ENCODE data around the gene PRLR.
"Not testable (repeated sequence)": the region's sequence is repeated elsewhere in the genome, so short reads cannot be mapped to it uniquely, and the experiment has no call there.

PRLR gene

GRCh38 chr5:35120715-35121114, 109.6 kb downstream of the PRLR start:
- no peak overlapping the region for H3K4me3 ChIP-seq (ENCODE audit: low read depth in 1 of 5, low read length in 5 of 5)
- H3K27ac ChIP-seq (ENCODE audit: low read depth, low read length): no peak overlapping the region
- H3K9me3 ChIP-seq (ENCODE audit: control insufficient read depth in 5 of 5, low read length in 5 of 5): no peaks in the 10 kb centered on the region
- H3K36me3 ChIP-seq (ENCODE audit: control insufficient read depth in 5 of 5, insufficient read depth in 5 of 5, low read length in 5 of 5): no peaks in the 10 kb centered on the region
- no peak overlapping the region for H3K9ac ChIP-seq (ENCODE audit: low read length in 5 of 5)
- no peaks in the 10 kb centered on the region for H3K4me1 ChIP-seq (ENCODE audit: control insufficient read depth in 5 of 5, insufficient read depth in 5 of 5, low read length in 5 of 5)
- H3K27me3 ChIP-seq (ENCODE audit: control insufficient read depth in 5 of 5, insufficient read depth in 4 of 5, low read length in 5 of 5): no peaks in the 10 kb centered on the region

GRCh38 chr5:35117967-35118366, 112.3 kb downstream of the PRLR start:
- Histone ChIP-seq H3K36me3 (ENCODE audit: control insufficient read depth in 5 of 5, insufficient read depth in 5 of 5, low read length in 5 of 5) (no peaks in the 10 kb centered on the region), H3K4me3 (ENCODE audit: low read depth in 1 of 5, low read length in 5 of 5) (no peak overlapping the region), H3K4me1 (ENCODE audit: control insufficient read depth in 5 of 5, insufficient read depth in 5 of 5, low read length in 5 of 5) (no peaks in the 10 kb centered on the region), H3K27me3 (ENCODE audit: control insufficient read depth in 5 of 5, insufficient read depth in 4 of 5, low read length in 5 of 5) (no peaks in the 10 kb centered on the region), H3K9ac (ENCODE audit: low read length in 5 of 5) (no peak overlapping the region), H3K9me3 (ENCODE audit: control insufficient read depth in 5 of 5, low read length in 5 of 5) (no peaks in the 10 kb centered on the region), H3K27ac (ENCODE audit: low read depth, low read length) (no peak overlapping the region)

- no peak overlapping the region for H3K9ac ChIP-seq (ENCODE audit: low read length in 5 of 5)
- no peak overlapping the region for H3K27ac ChIP-seq (ENCODE audit: low read depth, low read length)
Measured at GRCh38 chr5:35115920-35116319, 114.4 kb downstream of the PRLR start.

GRCh38 chr5:35114698-35115097, 115.6 kb downstream of the PRLR start:
- H3K4me3 ChIP-seq (ENCODE audit: low read depth in 1 of 5, low read length in 5 of 5): no peak overlapping the region
- H3K27me3 ChIP-seq (ENCODE audit: control insufficient read depth in 5 of 5, insufficient read depth in 4 of 5, low read length in 5 of 5): no peaks in the 10 kb centered on the region
- H3K9ac ChIP-seq (ENCODE audit: low read length in 5 of 5): no peak overlapping the region
- no peaks in the 10 kb centered on the region for H3K9me3 ChIP-seq (ENCODE audit: control insufficient read depth in 5 of 5, low read length in 5 of 5)
- H3K36me3 ChIP-seq (ENCODE audit: control insufficient read depth in 5 of 5, insufficient read depth in 5 of 5, low read length in 5 of 5): no peaks in the 10 kb centered on the region
- no peak overlapping the region for H3K27ac ChIP-seq (ENCODE audit: low read depth, low read length)
- H3K4me1 ChIP-seq (ENCODE audit: control insufficient read depth in 5 of 5, insufficient read depth in 5 of 5, low read length in 5 of 5): no peaks in the 10 kb centered on the region

More at GRCh38 chr5:35115920-35116319, 114.4 kb downstream of the PRLR start:
- Histone ChIP-seq H3K4me3 (ENCODE audit: low read depth in 1 of 5, low read length in 5 of 5) (no peak overlapping the region), H3K27me3 (ENCODE audit: control insufficient read depth in 5 of 5, insufficient read depth in 4 of 5, low read length in 5 of 5) (no peaks in the 10 kb centered on the region), H3K36me3 (ENCODE audit: control insufficient read depth in 5 of 5, insufficient read depth in 5 of 5, low read length in 5 of 5) (no peaks in the 10 kb centered on the region), H3K4me1 (ENCODE audit: control insufficient read depth in 5 of 5, insufficient read depth in 5 of 5, low read length in 5 of 5) (no peaks in the 10 kb centered on the region), H3K9me3 (ENCODE audit: control insufficient read depth in 5 of 5, low read length in 5 of 5) (no peaks in the 10 kb centered on the region)

GRCh38 chr5:35112300-35112699, 118.0 kb downstream of the PRLR start:
- Histone ChIP-seq H3K4me1 (ENCODE audit: control insufficient read depth in 5 of 5, insufficient read depth in 5 of 5, low read length in 5 of 5) (no peaks in the 10 kb centered on the region), H3K27ac (ENCODE audit: low read depth, low read length) (no peak overlapping the region), H3K9me3 (ENCODE audit: control insufficient read depth in 5 of 5, low read length in 5 of 5) (no peaks in the 10 kb centered on the region), H3K4me3 (ENCODE audit: low read depth in 1 of 5, low read length in 5 of 5) (no peak overlapping the region), H3K27me3 (ENCODE audit: control insufficient read depth in 5 of 5, insufficient read depth in 4 of 5, low read length in 5 of 5) (no peaks in the 10 kb centered on the region), H3K36me3 (ENCODE audit: control insufficient read depth in 5 of 5, insufficient read depth in 5 of 5, low read length in 5 of 5) (no peaks in the 10 kb centered on the region), H3K9ac (ENCODE audit: low read length in 5 of 5) (no peak overlapping the region)

- H3K27ac ChIP-seq (ENCODE audit: low read depth, low read length); H3K36me3 ChIP-seq (ENCODE audit: control insufficient read depth in 5 of 5, insufficient read depth in 5 of 5, low read length in 5 of 5); H3K9me3 ChIP-seq (ENCODE audit: control insufficient read depth in 5 of 5, low read length in 5 of 5); H3K4me1 ChIP-seq (ENCODE audit: control insufficient read depth in 5 of 5, insufficient read depth in 5 of 5, low read length in 5 of 5); H3K9ac ChIP-seq (ENCODE audit: low read length in 5 of 5); H3K27me3 ChIP-seq (ENCODE audit: control insufficient read depth in 5 of 5, insufficient read depth in 4 of 5, low read length in 5 of 5); H3K4me3 ChIP-seq (ENCODE audit: low read depth in 1 of 5, low read length in 5 of 5): not testable (repeated sequence)
Measured at GRCh38 chr5:35104550-35104949, 125.7 kb downstream of the PRLR start.

- Histone ChIP-seq H3K36me3 (ENCODE audit: control insufficient read depth in 5 of 5, insufficient read depth in 5 of 5, low read length in 5 of 5) (no peaks in the 10 kb centered on the region), H3K9me3 (ENCODE audit: control insufficient read depth in 5 of 5, low read length in 5 of 5) (no peaks in the 10 kb centered on the region), H3K9ac (ENCODE audit: low read length in 5 of 5) (no peak overlapping the region), H3K4me1 (ENCODE audit: control insufficient read depth in 5 of 5, insufficient read depth in 5 of 5, low read length in 5 of 5) (no peaks in the 10 kb centered on the region), H3K4me3 (ENCODE audit: low read depth in 1 of 5, low read length in 5 of 5) (no peak overlapping the region), H3K27me3 (ENCODE audit: control insufficient read depth in 5 of 5, insufficient read depth in 4 of 5, low read length in 5 of 5) (no peaks in the 10 kb centered on the region), H3K27ac (ENCODE audit: low read depth, low read length) (no peak overlapping the region)
Measured at GRCh38 chr5:35103637-35104299, 126.5 kb downstream of the PRLR start.

- H3K4me1 ChIP-seq (ENCODE audit: control insufficient read depth in 5 of 5, insufficient read depth in 5 of 5, low read length in 5 of 5); H3K9me3 ChIP-seq (ENCODE audit: control insufficient read depth in 5 of 5, low read length in 5 of 5); H3K9ac ChIP-seq (ENCODE audit: low read length in 5 of 5); H3K4me3 ChIP-seq (ENCODE audit: low read depth in 1 of 5, low read length in 5 of 5); H3K27ac ChIP-seq (ENCODE audit: low read depth, low read length); H3K36me3 ChIP-seq (ENCODE audit: control insufficient read depth in 5 of 5, insufficient read depth in 5 of 5, low read length in 5 of 5); H3K27me3 ChIP-seq (ENCODE audit: control insufficient read depth in 5 of 5, insufficient read depth in 4 of 5, low read length in 5 of 5): not testable (repeated sequence)
Measured at GRCh38 chr5:35101720-35102119, 128.6 kb downstream of the PRLR start.

- Histone ChIP-seq H3K36me3 (ENCODE audit: control insufficient read depth in 5 of 5, insufficient read depth in 5 of 5, low read length in 5 of 5) (no peaks in the 10 kb centered on the region), H3K27me3 (ENCODE audit: control insufficient read depth in 5 of 5, insufficient read depth in 4 of 5, low read length in 5 of 5) (peaks cover 0 to 2% (median 0%) of the 10 kb centered on the region in 5 donors), H3K4me3 (ENCODE audit: low read depth in 1 of 5, low read length in 5 of 5) (no peak overlapping the region), H3K9ac (ENCODE audit: low read length in 5 of 5) (no peak overlapping the region), H3K27ac (ENCODE audit: low read depth, low read length) (no peak overlapping the region), H3K9me3 (ENCODE audit: control insufficient read depth in 5 of 5, low read length in 5 of 5) (no peaks in the 10 kb centered on the region), H3K4me1 (ENCODE audit: control insufficient read depth in 5 of 5, insufficient read depth in 5 of 5, low read length in 5 of 5) (peaks cover 0 to 3% (median 0%) of the 10 kb centered on the region in 5 donors)
Measured at GRCh38 chr5:35101016-35101415, 129.3 kb downstream of the PRLR start.

- Histone ChIP-seq H3K4me1 (ENCODE audit: control insufficient read depth in 5 of 5, insufficient read depth in 5 of 5, low read length in 5 of 5) (peaks cover 0 to 4% (median 0%) of the 10 kb centered on the region in 5 donors), H3K27ac (ENCODE audit: low read depth, low read length) (no peak overlapping the region), H3K9me3 (ENCODE audit: control insufficient read depth in 5 of 5, low read length in 5 of 5) (no peaks in the 10 kb centered on the region), H3K27me3 (ENCODE audit: control insufficient read depth in 5 of 5, insufficient read depth in 4 of 5, low read length in 5 of 5) (peaks cover 0 to 2% (median 0%) of the 10 kb centered on the region in 5 donors), H3K9ac (ENCODE audit: low read length in 5 of 5) (no peak overlapping the region), H3K4me3 (ENCODE audit: low read depth in 1 of 5, low read length in 5 of 5) (no peak overlapping the region), H3K36me3 (ENCODE audit: control insufficient read depth in 5 of 5, insufficient read depth in 5 of 5, low read length in 5 of 5) (no peaks in the 10 kb centered on the region)
Measured at GRCh38 chr5:35098214-35098613, 132.1 kb downstream of the PRLR start.
